ENCODE results near the gene NANOS2.

NANOS2 gene

DNA sequence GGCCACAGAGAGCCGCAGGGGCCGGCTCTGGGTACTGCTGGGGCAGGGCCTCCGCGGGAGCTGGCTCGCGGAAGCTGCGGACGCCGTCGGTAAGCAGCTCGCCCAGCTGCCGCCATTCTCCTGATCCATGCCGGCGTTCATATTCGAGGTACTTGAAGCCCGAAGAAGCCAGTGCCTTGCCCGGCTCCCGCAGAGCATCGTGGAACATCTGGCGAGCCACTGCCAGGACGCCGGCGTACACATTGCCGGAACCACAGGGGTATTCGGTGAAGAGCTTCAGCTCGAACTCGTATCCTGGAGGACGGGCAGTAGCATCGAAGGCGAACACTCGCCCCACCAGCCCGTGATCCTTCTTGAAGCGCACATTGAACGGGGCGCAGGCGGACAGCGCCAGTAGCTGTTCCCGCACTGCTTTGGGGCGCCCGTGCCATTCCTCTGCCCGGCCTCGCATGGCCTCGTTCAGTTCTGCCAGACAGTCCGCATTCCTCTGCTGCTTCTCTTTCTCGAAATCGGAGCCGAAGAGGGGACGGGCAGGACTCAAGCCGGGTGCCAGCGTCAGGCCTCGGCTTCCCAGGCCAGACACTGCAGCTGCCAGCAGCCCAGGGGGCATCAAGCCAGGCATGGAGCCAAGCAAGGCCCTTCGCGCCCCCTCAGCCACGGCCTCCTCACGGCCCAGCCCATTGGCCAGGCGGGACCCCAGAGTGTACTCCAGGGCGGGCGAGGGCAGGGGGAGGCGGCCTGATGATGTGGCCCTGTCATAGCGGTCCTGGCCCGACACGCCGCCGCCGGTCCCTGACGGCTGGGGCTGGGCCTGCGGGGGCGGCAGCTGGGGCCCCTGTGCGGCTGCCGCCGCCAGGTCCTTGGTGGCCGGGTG lies 29.7 kb downstream of the NANOS2 start:
- peaks cover 39% of the 10 kb centered on the region for H3K4me1 ChIP-seq (ENCODE audit: insufficient read depth, low read length, severe bottlenecking)
- H3K9ac ChIP-seq (ENCODE audit: low read length), result peak overlapping the region; percentile 87
- H3K27ac ChIP-seq (ENCODE audit: low read depth, low read length, poor library complexity, severe bottlenecking), result peak overlapping the region; percentile 15
- H3K9me2 ChIP-seq (ENCODE audit: low read depth, low read length), result no peaks in the 10 kb centered on the region
- no peak for TF ChIP-seq EZH2 (IDR thresholded peaks at IDR 0.05; ENCODE audit: borderline replicate concordance, low read length)
- TF ChIP-seq, protein P1, sequence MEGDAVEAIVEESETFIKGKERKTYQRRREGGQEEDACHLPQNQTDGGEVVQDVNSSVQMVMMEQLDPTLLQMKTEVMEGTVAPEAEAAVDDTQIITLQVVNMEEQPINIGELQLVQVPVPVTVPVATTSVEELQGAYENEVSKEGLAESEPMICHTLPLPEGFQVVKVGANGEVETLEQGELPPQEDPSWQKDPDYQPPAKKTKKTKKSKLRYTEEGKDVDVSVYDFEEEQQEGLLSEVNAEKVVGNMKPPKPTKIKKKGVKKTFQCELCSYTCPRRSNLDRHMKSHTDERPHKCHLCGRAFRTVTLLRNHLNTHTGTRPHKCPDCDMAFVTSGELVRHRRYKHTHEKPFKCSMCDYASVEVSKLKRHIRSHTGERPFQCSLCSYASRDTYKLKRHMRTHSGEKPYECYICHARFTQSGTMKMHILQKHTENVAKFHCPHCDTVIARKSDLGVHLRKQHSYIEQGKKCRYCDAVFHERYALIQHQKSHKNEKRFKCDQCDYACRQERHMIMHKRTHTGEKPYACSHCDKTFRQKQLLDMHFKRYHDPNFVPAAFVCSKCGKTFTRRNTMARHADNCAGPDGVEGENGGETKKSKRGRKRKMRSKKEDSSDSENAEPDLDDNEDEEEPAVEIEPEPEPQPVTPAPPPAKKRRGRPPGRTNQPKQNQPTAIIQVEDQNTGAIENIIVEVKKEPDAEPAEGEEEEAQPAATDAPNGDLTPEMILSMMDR (IDR thresholded peaks at IDR 0.05; ENCODE audit: low read length), result no peak
- no peaks in the 10 kb centered on the region for H3K79me2 ChIP-seq (ENCODE audit: insufficient read depth, low read length)
- H4K20me1 ChIP-seq (ENCODE audit: insufficient read depth, low read length), result no peaks in the 10 kb centered on the region
- H3K9me3 ChIP-seq (ENCODE audit: low read length), result no peaks in the 10 kb centered on the region
- H3K36me3 ChIP-seq (ENCODE audit: insufficient read depth, low read length), result no peaks in the 10 kb centered on the region
- H3K4me3 ChIP-seq (ENCODE audit: low read depth, low read length, poor library complexity, severe bottlenecking), result peak overlapping the region; percentile 79
- H3K27me3 ChIP-seq (ENCODE audit: insufficient read depth, low read length), result no peaks in the 10 kb centered on the region
- H2AFZ ChIP-seq (ENCODE audit: low read length), result no peak overlapping the region
- H3K4me2 ChIP-seq (ENCODE audit: low read length), result peak overlapping the region; percentile 94
- no peaks in the 10 kb centered on the region for H3F3A ChIP-seq (ENCODE audit: insufficient read depth, low read length)

DNA sequence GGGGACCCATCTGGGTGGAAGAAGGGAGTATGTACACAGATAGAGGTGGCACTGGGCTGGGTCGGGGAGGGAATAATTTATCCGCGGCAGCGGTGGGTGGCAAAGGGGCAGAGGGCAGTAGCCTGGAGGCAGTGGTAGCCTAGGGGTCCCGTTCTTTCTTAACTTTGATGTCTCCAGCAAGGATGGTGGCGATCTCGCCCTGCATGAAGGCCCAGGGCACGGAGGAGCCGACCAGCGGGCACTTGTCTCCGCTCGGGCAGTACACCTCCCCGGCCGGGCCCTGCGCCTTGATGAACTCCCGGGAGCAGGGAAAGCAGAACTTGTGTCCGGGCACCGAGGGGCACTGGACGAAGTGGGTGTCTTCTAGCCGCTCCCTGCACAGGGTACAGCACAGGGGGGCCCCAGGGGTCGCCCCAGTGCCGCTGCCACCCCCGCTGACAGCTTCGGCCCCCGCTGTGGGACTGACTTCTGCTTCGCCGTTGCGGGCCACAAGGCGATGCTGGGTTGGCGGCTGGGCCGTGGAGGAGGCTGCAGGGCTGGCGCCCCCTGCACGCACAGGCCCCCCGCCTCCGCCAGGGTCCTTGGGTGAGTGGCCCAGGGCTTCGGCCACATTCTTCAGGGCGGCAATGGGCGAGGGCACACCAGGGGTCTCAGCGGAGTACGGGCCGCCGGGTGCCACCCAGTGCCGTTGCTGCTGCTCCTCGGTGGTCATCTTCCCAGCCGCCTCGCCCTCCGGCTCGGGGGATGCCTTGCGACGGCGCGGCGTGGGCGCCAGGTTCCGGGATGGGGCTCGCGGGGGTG lies 30.5 kb downstream of the NANOS2 start:
- TF ChIP-seq EZH2 (IDR thresholded peaks at IDR 0.05; ENCODE audit: borderline replicate concordance, low read length), result no peak
- TF ChIP-seq, protein P1 (IDR thresholded peaks at IDR 0.05; ENCODE audit: low read length), result no peak
- Histone ChIP-seq H3K9ac (ENCODE audit: low read length) (peak overlapping the region; percentile 23; the same call in 1 of the 2 replicates), H3K4me1 (ENCODE audit: insufficient read depth, low read length, severe bottlenecking) (peaks cover 39% of the 10 kb centered on the region), H3K36me3 (ENCODE audit: insufficient read depth, low read length) (no peaks in the 10 kb centered on the region), H3F3A (ENCODE audit: insufficient read depth, low read length) (no peaks in the 10 kb centered on the region), H3K4me3 (ENCODE audit: low read depth, low read length, poor library complexity, severe bottlenecking) (peak overlapping the region; percentile 41), H3K9me3 (ENCODE audit: low read length) (no peaks in the 10 kb centered on the region), H3K27ac (ENCODE audit: low read depth, low read length, poor library complexity, severe bottlenecking) (no peak overlapping the region), H2AFZ (ENCODE audit: low read length) (no peak overlapping the region), H3K79me2 (ENCODE audit: insufficient read depth, low read length) (no peaks in the 10 kb centered on the region), H3K27me3 (ENCODE audit: insufficient read depth, low read length) (no peaks in the 10 kb centered on the region), H3K4me2 (ENCODE audit: low read length) (peak overlapping the region; percentile 94), H3K9me2 (ENCODE audit: low read depth, low read length) (no peaks in the 10 kb centered on the region), H4K20me1 (ENCODE audit: insufficient read depth, low read length) (no peaks in the 10 kb centered on the region)

DNA sequence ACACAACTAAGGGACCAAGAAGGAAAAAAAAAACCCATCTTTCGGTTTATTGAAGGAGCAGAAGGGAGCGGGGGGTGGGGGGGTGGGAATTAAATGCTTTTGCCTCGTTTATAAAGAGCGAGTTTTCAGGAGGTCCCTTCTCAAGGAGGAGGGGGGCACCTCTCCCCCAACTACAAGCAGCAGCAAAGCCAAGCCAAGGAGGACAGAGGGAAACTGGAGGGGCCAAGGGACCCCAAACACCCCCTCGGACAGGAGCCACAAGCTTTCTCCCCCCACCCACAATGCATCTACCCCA lies 31.0 kb downstream of the NANOS2 start:
- H3K9ac ChIP-seq (ENCODE audit: low read length), result peak overlapping the region; percentile 23; the same call in 1 of the 2 replicates
- H2AFZ ChIP-seq (ENCODE audit: low read length), result no peak overlapping the region
- H3K9me3 ChIP-seq (ENCODE audit: low read length), result no peaks in the 10 kb centered on the region
- H3K4me1 ChIP-seq (ENCODE audit: insufficient read depth, low read length, severe bottlenecking), result peaks cover 40% of the 10 kb centered on the region
- no peaks in the 10 kb centered on the region for H4K20me1 ChIP-seq (ENCODE audit: insufficient read depth, low read length)
- no peak for TF ChIP-seq EZH2 (IDR thresholded peaks at IDR 0.05; ENCODE audit: borderline replicate concordance, low read length)
- H3K27ac ChIP-seq (ENCODE audit: low read depth, low read length, poor library complexity, severe bottlenecking), result no peak overlapping the region
- H3K36me3 ChIP-seq (ENCODE audit: insufficient read depth, low read length), result no peaks in the 10 kb centered on the region
- peak overlapping the region; percentile 99 for H3K4me2 ChIP-seq (ENCODE audit: low read length)
- H3K4me3 ChIP-seq (ENCODE audit: low read depth, low read length, poor library complexity, severe bottlenecking), result peak overlapping the region; percentile 83
- H3K79me2 ChIP-seq (ENCODE audit: insufficient read depth, low read length), result no peaks in the 10 kb centered on the region
- H3K27me3 ChIP-seq (ENCODE audit: insufficient read depth, low read length), result no peaks in the 10 kb centered on the region
- H3F3A ChIP-seq (ENCODE audit: insufficient read depth, low read length), result no peaks in the 10 kb centered on the region
- H3K9me2 ChIP-seq (ENCODE audit: low read depth, low read length), result no peaks in the 10 kb centered on the region

Data from OCI-LY1 (cell line).